T47D (cell line): Measurements from ENCODE around the gene VIPR2.

Source experiments
- DNase-seq, 2 experiments: peaks; one replicate each; pipeline versions ENCODE4 v3.0.0 to v3.0.0-alpha.2; 2011 to 2012; ENCODE audit warnings: low read depth in 1 of 2, low spot score in 1 of 2
- JUND ChIP-seq: IDR thresholded peaks from 2 replicates; pipeline ENCODE4 v1.6.1; 2012; ENCODE audit warnings: low read depth
- in situ Hi-C: cut with HindIII; loops from 2 replicates; pipeline ENCODE4 v1.10.0; 2016; ENCODE audit warnings: low sequenced_read_pairs, low pct_unique_long_range_greater_than_20kb

Gene VIPR2

DNA sequence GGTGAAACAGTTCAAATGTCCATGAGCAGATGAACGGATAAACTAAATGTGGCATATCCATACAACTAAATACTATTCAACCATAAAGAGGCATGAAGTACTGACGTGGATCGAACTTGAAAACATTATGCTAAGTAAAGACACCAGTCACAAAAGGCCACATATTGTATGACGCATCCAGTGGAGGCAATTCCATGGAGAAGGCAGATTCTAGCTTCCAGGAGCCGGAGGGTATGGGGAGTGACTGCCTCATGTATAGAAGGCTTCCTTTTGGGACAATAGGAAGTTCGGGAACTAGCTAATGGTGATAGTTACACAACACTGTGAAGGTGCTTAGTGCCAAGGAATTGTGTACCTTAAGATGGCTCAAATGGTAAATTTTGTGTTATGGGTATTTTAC lies 98.4 kb downstream of the VIPR2 start:
- TF ChIP-seq JUND = no peak
- in situ Hi-C loops = no loop called here
- DNase-seq = no peak

DNA sequence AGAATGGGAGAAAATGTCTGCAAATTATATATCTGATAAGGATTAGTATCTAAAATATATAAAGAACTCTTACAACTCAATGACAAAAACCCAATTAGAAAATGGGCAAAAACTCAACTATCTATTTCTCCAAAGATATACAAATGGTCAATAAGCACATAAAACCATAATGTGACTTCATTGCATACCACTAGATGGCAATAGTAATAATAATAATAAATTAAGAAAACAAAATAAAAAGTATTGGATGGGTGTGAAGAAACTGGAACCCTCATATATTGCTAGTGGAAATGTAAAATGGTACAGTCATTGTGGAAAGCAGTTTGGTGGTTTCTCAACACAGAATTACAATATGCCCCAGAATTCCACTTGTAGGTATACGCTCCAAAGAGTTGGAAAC lies 98.8 kb downstream of the VIPR2 start:
- in situ Hi-C loops = no loop called here
- no peak for TF ChIP-seq JUND
- no peak for DNase-seq

DNA sequence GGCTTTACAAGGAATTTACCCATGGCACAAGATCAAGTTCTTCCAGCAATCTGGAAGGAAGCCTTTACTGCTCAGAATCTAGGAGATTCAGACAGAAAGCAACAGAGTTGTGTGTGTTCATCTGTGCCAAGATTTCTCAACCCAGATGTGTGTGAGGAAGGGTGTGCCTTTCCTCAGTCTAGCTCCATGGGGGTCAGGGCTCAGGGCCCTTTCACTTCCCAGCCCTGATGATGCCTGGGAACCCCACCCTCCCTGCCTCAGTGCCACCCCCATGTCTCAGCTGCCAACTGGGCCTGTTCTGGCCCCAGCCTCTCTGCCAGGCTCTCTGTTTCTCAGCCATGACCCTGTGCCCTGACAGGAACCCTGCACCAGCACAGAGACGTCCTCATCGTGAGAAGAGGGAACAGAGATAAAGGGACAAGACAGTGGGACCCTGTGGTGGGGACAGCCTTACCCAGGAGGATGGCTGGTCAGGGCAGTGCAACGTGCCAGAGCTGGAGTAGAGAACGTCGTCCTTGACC lies 102.0 kb downstream of the VIPR2 start:
- DNase-seq = no peak
- in situ Hi-C loops = no loop called here
- TF ChIP-seq JUND = no peak

DNA sequence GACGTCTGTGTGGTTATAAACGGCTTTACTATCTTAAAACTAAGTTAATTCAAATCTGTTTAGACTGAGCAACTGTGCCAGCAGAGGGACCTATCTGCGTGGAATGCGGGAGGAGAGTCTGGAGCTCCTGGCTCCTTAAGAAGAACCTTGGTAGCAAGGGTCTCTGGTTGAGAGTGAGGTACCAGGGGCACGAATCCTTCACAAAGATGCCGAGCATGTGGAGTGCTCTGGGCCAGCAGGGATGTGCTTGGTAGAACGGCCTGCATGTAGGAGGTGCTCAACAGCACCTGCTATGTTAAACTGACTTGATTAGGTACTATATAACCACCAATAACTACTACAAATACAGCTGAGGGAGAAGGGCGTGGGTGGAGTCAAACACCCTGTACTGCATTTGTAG lies 102.6 kb downstream of the VIPR2 start:
- no peak for TF ChIP-seq JUND
- in situ Hi-C loops = no loop called here
- DNase-seq = no peak

DNA sequence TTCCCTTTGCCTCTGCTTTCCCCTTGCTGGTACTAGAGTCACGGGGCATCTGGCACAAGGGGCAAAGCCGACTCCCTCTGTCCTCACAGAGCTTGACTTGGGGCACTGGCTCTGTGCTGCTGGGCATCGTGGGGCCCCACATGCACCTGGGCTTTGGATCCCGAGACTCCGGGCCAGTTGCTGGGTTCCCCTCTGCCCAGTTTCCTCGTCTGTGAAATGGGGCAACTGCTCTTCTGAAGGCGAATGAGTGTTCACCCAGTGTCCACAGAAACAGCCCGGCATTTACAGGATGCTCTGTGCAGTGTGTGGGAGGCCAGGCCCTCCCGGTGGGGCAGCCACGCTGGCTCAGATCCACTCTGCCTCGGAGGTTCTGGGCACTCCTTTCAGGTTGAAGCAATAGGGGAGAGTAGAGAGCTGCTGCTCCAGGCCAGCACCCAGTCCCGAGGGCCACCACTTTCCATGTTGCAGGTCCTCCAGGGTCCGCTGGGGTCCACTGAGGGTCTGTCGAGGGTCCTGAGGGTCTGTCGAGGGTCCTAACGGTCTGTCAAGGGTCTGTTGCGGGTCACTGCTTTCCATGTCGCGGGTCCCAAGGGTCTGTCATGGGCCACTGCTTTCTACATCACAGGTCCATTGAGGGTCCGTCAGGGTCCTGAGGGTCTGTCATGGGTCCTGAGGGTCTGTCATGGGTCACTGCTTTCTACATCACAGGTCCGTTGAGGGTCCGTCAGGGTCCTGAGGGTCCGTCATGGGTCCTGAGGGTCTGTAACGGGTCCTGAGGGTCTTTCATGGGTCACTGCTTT lies 103.6 kb downstream of the VIPR2 start:
- no peak for TF ChIP-seq JUND
- in situ Hi-C loops = no loop called here
- DNase-seq = no peak

DNA sequence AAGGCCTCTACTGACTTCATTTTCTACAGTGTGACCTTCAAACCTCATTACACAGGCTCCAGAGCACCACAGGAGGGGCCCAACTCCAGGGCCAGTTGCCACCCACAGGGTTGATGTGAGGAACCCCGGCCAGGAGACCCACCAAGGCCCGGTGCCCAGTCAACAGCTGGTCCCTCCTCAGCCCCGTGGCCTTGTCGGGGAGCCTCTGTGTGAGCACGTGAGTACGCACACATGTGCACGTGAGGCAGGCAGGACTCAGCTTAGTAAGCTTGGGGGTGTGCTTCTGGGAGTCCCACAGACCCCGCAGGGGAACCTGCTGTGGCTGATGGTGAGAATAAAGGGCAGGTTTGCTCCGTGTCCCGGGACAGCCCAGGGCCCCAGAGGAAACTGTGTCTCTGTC lies 104.5 kb downstream of the VIPR2 start:
- in situ Hi-C loops = no loop called here
- DNase-seq = no peak
- TF ChIP-seq JUND = no peak

DNA sequence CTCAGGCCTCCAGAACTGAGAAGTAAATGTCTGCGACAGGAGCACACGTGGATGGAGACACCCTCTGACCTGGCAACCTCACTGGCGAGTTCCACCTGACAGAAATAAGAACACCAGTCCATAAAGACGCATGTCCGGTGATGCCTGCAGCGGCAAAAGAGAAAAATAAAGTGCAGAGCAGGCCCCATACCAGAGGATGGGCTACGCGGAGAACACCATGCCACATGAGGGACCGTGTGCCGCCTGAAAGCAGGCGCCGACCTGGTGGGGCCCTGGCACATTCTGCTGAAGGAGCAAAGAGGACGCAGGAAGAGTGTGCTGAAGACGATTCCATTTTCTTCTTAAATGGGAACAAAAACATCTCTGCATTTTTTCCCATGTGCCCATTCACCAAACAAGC lies 105.0 kb downstream of the VIPR2 start:
- DNase-seq = no peak
- in situ Hi-C loops = no loop called here
- no peak for TF ChIP-seq JUND

DNA sequence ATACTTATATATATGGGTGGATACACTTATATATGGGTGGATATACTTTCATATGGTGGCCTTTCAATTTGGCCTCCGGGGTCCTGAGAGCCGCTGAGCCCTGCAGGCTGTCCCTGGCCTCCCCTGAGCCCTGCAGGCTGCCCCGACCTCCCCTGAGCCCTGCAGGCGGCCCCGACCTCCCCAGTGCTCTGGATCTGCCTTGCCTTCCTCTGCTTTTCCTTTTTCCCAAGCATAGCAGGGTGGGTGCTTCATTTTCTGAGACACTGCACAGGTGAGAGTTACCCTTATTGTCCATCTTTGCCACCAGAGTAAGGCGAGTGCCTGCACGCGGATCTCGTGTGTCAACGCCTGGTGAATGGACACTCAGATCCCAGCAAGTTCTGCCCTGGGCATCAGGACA lies 106.6 kb downstream of the VIPR2 start:
- DNase-seq = no peak
- in situ Hi-C loops = no loop called here
- no peak for TF ChIP-seq JUND

DNA sequence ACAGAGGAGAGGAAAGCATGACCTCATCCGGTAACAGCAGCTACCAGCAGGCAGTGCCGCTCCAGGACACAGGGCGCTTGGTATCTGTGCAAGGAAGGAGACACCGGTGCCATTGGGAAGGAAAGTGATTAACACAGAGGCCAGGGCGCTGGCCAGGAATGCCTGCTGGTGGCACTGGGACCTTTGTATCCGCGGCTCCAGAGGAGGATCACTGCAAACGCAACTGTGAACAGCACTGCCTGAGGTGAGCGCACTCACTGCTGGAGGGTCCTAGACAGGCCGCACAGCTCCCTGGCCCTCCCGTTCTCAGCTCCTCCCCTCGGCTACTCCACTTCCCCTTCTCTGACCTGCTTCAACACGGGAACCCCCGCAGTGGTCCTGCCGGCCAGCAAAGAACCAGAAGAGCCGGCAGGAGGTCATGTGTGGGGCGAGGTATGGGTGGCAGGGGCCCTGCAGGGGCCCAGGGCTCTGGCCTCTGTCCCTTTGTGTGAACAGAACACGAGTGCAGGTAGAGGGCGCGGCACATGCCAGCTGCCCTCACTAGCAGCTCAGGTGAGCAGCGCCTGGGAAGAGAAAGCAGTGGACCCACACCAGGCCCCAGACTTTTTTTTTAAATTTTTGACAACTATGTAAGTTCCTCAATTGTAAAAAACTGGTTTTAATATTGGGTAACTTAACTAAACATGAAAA lies 107.6 kb downstream of the VIPR2 start:
- no peak for TF ChIP-seq JUND
- DNase-seq = no peak
- in situ Hi-C loops = no loop called here

DNA sequence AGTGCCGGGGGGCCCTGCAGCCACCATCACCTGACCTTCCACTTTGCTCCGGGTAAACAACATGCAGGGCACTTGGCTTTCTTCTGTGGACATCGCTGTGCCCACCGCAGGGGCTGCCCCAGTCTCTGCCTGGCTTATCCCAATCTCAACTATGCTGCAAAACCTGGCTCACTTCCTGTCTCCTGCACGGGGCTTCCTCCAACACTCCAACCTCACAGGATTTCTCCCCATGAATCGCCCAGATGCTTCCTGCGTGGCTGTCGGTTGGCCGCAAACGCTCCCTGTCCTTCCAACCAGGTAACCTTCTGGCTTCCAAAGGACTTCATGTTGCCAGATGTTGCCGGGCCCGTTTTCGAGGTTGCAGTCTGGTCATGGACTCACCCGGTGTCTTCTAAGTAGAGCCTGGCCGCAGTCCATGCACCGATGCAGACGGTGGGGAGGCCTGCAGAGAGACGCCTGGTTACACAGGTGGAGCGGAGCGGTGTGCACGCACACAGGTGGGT lies 109.0 kb downstream of the VIPR2 start:
- no peak for DNase-seq
- no peak for TF ChIP-seq JUND
- in situ Hi-C loops = no loop called here

DNA sequence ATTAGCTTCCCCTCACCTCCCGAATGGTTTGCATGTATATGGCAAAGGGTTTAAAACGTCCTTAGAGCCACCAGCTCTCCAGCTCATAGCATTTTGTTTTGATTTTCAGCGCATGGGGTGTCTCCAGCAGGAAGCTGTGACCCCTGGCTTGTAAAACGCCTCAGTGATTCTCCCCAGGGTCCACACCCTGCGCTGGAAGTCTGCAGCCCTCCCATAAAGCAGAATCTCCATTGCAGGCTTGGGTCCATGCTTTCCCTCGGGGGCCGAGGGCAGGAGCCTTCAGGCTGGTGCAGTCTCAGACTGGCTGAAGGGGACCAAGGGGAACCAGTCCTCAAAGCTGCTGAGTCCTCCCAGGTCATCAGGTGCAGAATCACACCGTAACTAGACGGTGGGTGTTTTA lies 109.7 kb downstream of the VIPR2 start:
- no peak for TF ChIP-seq JUND
- in situ Hi-C loops = no loop called here
- DNase-seq = no peak

DNA sequence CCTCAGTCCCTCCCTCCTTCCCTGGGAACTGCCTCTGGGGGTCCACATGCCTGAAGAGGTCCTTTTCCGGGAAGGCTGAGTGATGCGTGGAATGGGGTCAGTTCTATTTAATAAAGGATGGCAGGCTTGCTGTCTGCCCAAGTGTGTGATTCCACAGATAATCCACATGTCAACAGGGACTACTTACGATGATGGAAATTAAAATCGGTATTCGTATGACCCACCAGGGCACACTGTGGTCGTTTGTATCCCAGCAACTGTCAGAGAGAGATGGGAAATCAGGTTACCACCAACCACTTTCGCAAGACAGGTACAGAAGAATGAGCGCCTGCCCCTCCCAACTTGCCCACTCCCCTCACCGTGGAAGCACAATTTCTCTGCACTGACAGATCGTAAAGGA lies 110.3 kb downstream of the VIPR2 start:
- no peak for TF ChIP-seq JUND
- in situ Hi-C loops = no loop called here
- no peak for DNase-seq

DNA sequence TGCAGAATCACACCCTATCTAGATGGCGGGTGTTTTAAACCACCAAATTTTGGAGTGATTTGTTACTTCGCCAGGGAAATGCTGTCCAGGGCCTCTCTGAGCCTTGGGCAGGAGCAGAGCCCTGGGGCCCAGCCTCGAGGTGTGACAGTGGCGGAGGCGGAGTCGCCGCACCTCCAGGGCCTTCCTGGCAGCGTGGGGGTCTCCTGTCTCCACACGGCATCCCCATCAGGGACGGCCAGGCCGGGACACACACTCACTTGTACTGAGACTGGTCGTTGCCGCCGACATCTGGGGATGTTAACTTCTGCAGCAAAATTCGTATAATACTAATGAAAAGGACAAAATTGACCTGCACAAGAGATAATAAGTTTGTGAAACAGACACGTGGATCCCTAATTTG lies 110.7 kb downstream of the VIPR2 start:
- TF ChIP-seq JUND = no peak
- DNase-seq = no peak
- in situ Hi-C loops = no loop called here
